ENCODE results near the gene SEC62. TPM values are rescaled to one million over a fixed set of nuclear protein-coding genes. Genes with fewer than 3 reads are reported as not detected.

Gene SEC62, protein sequence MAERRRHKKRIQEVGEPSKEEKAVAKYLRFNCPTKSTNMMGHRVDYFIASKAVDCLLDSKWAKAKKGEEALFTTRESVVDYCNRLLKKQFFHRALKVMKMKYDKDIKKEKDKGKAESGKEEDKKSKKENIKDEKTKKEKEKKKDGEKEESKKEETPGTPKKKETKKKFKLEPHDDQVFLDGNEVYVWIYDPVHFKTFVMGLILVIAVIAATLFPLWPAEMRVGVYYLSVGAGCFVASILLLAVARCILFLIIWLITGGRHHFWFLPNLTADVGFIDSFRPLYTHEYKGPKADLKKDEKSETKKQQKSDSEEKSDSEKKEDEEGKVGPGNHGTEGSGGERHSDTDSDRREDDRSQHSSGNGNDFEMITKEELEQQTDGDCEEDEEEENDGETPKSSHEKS
- 99.2 to 128 TPM (median 106 TPM) in 3 replicates for total RNA-seq
- long read RNA-seq, full-length matches to known transcripts: 243 of 298 reads
- long read RNA-seq, partial matches to known transcripts: 44 of 298 reads
- long read RNA-seq, other reads (novel, unspliced or antisense): 11 of 298 reads

DNA sequence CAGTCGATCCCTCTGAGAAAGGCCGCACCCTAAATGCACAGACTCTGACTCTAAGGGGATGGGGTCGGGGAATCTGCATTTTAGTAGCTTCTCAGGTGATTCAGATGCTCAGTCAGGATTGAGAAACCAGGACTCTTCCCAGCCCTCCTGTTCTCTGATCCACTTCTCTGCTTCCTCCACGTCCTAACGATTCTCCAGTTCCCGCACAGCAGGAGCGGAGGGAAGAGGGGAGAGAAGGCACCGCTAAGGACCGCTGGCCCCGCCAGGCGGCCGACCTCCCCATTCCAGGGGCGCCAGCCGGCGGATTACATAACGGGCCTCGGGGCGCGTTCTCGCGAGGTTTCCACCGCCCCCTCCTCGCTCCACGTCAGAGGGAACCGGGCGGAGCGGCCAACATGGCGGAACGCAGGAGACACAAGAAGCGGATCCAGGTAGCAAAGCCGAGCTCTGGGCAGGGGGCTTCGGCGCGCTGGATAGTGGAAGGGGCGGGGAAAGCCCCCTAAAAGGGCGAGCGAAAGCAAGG, at the start of gene SEC62:
TSS of gene SEC62 (plus strand) at position 380 of the 523 bp plus-strand sequence. CDS start at position 396, 16 bp downstream.
- peak; percentile 98 for DNase-seq (ENCODE audit: low spot score)
- TF ChIP-seq, protein P1, sequence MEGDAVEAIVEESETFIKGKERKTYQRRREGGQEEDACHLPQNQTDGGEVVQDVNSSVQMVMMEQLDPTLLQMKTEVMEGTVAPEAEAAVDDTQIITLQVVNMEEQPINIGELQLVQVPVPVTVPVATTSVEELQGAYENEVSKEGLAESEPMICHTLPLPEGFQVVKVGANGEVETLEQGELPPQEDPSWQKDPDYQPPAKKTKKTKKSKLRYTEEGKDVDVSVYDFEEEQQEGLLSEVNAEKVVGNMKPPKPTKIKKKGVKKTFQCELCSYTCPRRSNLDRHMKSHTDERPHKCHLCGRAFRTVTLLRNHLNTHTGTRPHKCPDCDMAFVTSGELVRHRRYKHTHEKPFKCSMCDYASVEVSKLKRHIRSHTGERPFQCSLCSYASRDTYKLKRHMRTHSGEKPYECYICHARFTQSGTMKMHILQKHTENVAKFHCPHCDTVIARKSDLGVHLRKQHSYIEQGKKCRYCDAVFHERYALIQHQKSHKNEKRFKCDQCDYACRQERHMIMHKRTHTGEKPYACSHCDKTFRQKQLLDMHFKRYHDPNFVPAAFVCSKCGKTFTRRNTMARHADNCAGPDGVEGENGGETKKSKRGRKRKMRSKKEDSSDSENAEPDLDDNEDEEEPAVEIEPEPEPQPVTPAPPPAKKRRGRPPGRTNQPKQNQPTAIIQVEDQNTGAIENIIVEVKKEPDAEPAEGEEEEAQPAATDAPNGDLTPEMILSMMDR (IDR thresholded peaks at IDR 0.05): peak; percentile 69
- Mint-ChIP-seq H3K27me3 (ENCODE audit: low read depth) (peaks cover 6% of the 10 kb centered on the region), H3K9me3 (ENCODE audit: low read depth) (peaks cover 8% of the 10 kb centered on the region), H3K4me1 (ENCODE audit: low read depth) (peaks cover 35% of the 10 kb centered on the region), H3K36me3 (ENCODE audit: low read depth) (peaks cover 6% of the 10 kb centered on the region), H3K27ac (ENCODE audit: unreplicated experiment) (peak within 1 kb of the TSS; percentile 100), H3K4me3 (ENCODE audit: unreplicated experiment) (peak within 1 kb of the TSS; percentile 95)

DNA sequence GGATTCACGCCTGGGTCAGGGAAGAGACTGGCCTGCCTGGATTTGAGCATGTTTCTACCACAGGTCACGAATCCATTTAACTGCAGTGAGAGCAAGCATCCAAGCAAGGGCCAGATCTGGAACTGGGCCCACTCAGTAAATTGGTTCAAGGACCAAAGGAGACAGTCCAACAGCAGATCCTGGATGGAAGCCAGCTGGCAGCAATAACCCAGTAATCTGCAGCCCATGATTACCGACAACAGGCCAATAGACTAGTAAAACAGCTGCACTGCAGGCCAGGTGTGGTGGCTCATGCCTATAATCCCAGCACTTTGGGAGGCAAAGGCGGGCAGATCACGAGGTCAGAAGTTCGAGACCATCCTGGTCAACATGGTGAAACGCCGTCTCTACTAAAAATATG, 43.4 kb upstream of the SEC62 start:
- DNase-seq (ENCODE audit: low spot score): no peak
- no peaks in the 10 kb centered on the region for H3K9me3 Mint-ChIP-seq (ENCODE audit: low read depth)
- peaks cover 1% of the 10 kb centered on the region for H3K27me3 Mint-ChIP-seq (ENCODE audit: low read depth)
- no peak overlapping the region for H3K4me3 Mint-ChIP-seq (ENCODE audit: unreplicated experiment)
- TF ChIP-seq, protein P1 (IDR thresholded peaks at IDR 0.05): no peak
- no peaks in the 10 kb centered on the region for H3K4me1 Mint-ChIP-seq (ENCODE audit: low read depth)
- H3K27ac Mint-ChIP-seq (ENCODE audit: unreplicated experiment): no peak overlapping the region
- peaks cover 2% of the 10 kb centered on the region for H3K36me3 Mint-ChIP-seq (ENCODE audit: low read depth)

DNA sequence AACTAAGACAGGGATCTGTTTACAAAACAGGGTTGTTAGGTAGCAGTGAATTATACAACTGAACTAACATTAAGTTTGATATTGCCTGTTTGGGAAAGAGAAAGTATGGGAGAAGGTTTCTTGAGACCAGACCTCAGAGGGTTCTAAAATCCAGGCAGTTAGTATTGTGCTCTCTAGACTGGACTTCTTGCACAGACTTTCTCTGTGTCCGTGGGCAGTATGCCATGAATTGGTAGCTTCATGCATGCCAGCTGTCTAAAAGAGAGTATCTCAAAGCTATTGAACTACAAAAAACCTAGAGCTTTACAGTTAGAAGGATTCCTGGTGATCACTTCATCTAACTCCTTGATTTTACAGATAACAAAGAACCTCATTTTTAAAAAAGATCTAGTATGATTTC, 42.8 kb upstream of the SEC62 start:
- Mint-ChIP-seq H3K27me3 (ENCODE audit: low read depth) (peaks cover 1% of the 10 kb centered on the region), H3K9me3 (ENCODE audit: low read depth) (no peaks in the 10 kb centered on the region), H3K4me3 (ENCODE audit: unreplicated experiment) (no peak overlapping the region), H3K27ac (ENCODE audit: unreplicated experiment) (no peak overlapping the region), H3K4me1 (ENCODE audit: low read depth) (no peaks in the 10 kb centered on the region), H3K36me3 (ENCODE audit: low read depth) (peaks cover 2% of the 10 kb centered on the region)
- TF ChIP-seq, protein P1 (IDR thresholded peaks at IDR 0.05): no peak
- DNase-seq (ENCODE audit: low spot score): no peak

DNA sequence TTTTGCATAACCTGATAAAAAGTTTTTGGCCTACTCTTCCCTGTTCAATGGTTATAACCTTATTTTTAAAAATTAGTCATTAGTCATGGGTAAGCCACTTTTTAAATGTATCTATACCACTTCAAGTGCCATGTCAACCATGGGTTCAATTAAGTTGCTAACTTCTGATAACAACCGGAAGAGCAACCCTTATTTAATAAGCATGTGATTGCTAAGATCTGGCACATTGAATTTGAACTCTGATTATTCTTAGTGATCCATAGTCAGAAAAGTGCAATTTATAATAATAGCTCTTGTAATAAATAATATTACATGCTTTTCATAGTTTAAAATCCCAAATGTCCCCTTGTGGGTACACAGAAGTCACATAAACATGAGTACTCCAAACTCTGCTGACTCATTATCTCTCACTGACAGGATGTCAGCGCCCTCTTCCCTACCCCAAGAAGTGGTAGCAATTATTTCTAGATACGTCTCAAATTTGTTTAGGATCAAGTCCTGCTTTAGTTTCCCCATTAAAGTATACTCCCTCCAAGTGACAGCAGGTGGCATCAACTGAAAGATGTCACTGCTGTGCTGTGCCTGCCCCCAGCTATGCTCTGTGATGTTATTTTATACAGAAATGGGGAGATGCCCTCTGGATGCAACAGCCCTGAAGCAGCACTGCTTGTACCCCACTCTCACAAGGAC, 36.6 kb upstream of the SEC62 start:
- no peaks in the 10 kb centered on the region for H3K36me3 Mint-ChIP-seq (ENCODE audit: low read depth)
- DNase-seq (ENCODE audit: low spot score): no peak
- no peaks in the 10 kb centered on the region for H3K9me3 Mint-ChIP-seq (ENCODE audit: low read depth)
- no peaks in the 10 kb centered on the region for H3K4me1 Mint-ChIP-seq (ENCODE audit: low read depth)
- no peak overlapping the region for H3K27ac Mint-ChIP-seq (ENCODE audit: unreplicated experiment)
- peaks cover 16% of the 10 kb centered on the region for H3K27me3 Mint-ChIP-seq (ENCODE audit: low read depth)
- H3K4me3 Mint-ChIP-seq (ENCODE audit: unreplicated experiment): no peak overlapping the region
- TF ChIP-seq, protein P1 (IDR thresholded peaks at IDR 0.05): no peak

DNA sequence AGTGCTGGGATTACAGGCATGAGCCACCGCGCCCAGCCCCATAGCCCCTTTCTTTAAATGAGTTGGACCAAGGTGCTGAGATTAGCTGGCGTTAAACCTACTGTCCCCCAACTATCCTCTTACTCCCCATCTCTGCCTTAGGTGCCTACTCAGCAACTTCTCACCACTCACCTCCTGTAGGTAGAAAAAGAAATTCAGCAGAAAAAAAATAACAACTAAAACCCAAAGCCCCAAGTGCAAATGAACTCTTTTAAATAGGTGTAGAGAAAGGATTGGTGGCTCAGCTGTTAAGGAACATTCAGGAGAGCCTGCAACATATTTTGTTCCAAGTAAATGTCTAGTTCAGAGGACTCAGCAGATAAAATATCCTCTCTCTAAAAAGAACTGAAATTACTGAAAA, 35.8 kb upstream of the SEC62 start:
- no peak overlapping the region for H3K27ac Mint-ChIP-seq (ENCODE audit: unreplicated experiment)
- TF ChIP-seq, protein P1 (IDR thresholded peaks at IDR 0.05): no peak
- no peak overlapping the region for H3K4me3 Mint-ChIP-seq (ENCODE audit: unreplicated experiment)
- H3K27me3 Mint-ChIP-seq (ENCODE audit: low read depth): peaks cover 25% of the 10 kb centered on the region
- no peak for DNase-seq (ENCODE audit: low spot score)
- H3K4me1 Mint-ChIP-seq (ENCODE audit: low read depth): no peaks in the 10 kb centered on the region
- no peaks in the 10 kb centered on the region for H3K9me3 Mint-ChIP-seq (ENCODE audit: low read depth)
- no peaks in the 10 kb centered on the region for H3K36me3 Mint-ChIP-seq (ENCODE audit: low read depth)
